Activated naive CD4-positive, alpha-beta T cell treated with anti-CD3 and anti-CD28 coated beads for 36 hours (primary cell): Measurements from ENCODE around the gene VPS36. TPM values are rescaled to one million over a fixed set of nuclear protein-coding genes. Genes with fewer than 3 reads are reported as not detected.
"Not testable (repeated sequence)": the region's sequence is repeated elsewhere in the genome, so short reads cannot be mapped to it uniquely, and the experiment has no call there.

Source experiments
- CTCF ChIA-PET: fragments of 350-600 bp; sonication (Branson Sonifier 250); formaldehyde crosslinking; loops from one replicate; lab custom pipeline; 2021; ENCODE audit warnings: antibody characterized with exemption; lab: Charles Lee
- DNase-seq: peaks from one replicate; pipeline ENCODE4 v3.0.0-alpha.2; 2020
- H3K27ac Mint-ChIP-seq: one replicate; pipeline ENCODE4 v1.8.0; 2021; ENCODE audit warnings: mild to moderate bottlenecking, mixed read lengths
- H3K27me3 Mint-ChIP-seq: one replicate; pipeline ENCODE4 v1.8.0; 2021; ENCODE audit warnings: low read depth, mixed read lengths
- H3K36me3 Mint-ChIP-seq: one replicate; pipeline ENCODE4 v1.8.0; 2021; ENCODE audit warnings: low read depth, mixed read lengths
- H3K4me1 Mint-ChIP-seq: one replicate; pipeline ENCODE4 v1.8.0; 2021; ENCODE audit warnings: low read depth, mixed read lengths
- H3K4me3 Mint-ChIP-seq: one replicate; pipeline ENCODE4 v1.8.0; 2021; ENCODE audit warnings: mild to moderate bottlenecking, moderate library complexity, mixed read lengths
- H3K9me3 Mint-ChIP-seq: one replicate; pipeline ENCODE4 v1.8.0; 2021; ENCODE audit warnings: mixed read lengths
- intact Hi-C: fragments of 100-400 bp; cut with micrococcal nuclease; formaldehyde crosslinking; loops from one replicate; pipeline ENCODE4 v1.15.1; 2023
- total RNA-seq, 2 experiments: library from RNA; stranded (reverse); gene quantifications; one replicate each; pipeline ENCODE4 v1.2.3, GENCODE V29; 2021

Gene VPS36
- total RNA-seq, 2 experiments from 2014 or later = 25.3 to 32.0 TPM

DNA sequence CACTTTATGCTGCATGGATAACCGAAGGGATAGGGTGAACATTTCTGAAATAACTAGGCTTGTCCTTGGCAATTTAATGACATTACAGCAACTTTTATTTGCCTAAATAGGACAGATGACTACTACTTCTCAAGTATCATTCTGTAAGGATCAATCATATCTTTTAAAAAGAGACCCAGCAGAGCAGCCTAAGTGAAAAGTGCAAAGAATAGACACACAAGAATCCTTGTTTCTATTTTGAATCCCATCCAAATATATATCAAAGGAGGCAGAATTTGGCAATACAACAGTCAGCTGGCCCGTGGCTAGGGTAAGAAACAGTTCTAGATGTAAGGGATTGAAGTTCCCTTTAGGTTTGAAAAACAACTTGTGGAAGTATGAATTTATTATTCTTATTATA, 51.4 kb downstream of the VPS36 start:
- Mint-ChIP-seq H3K4me3 (no peak overlapping the region), H3K4me1 (peaks cover 2% of the 10 kb centered on the region), H3K9me3 (no peaks in the 10 kb centered on the region), H3K27me3 (peaks cover 17% of the 10 kb centered on the region), H3K27ac (no peak overlapping the region), H3K36me3 (no peaks in the 10 kb centered on the region)
- intact Hi-C loops = no loop called here
- CTCF ChIA-PET = no interaction called here
- no peak for DNase-seq

DNA sequence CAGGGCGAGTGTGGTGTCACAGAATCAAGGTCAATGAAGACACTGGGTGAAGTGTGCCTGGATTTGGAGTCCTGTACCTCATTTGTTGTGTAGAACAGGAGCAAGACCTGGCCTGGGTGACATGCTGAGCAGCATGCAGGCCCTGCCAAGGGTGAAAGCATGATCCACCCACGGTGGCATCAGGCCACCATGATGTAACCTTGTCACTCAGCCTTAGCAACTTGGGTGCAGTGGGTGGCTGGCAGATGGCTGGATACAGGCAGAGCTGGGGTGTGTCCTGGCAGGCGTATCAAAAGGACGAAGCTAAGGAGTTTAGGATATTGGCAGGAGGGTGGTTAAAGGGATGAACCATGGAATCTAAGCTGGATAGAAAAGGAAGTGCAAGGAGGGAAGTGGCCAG, 54.7 kb downstream of the VPS36 start:
- intact Hi-C loops = no loop called here
- Mint-ChIP-seq H3K36me3 (no peaks in the 10 kb centered on the region), H3K4me1 (no peaks in the 10 kb centered on the region), H3K9me3 (no peaks in the 10 kb centered on the region), H3K27ac (no peak overlapping the region), H3K4me3 (no peak overlapping the region), H3K27me3 (peaks cover 3% of the 10 kb centered on the region)
- CTCF ChIA-PET = no interaction called here
- DNase-seq = no peak

DNA sequence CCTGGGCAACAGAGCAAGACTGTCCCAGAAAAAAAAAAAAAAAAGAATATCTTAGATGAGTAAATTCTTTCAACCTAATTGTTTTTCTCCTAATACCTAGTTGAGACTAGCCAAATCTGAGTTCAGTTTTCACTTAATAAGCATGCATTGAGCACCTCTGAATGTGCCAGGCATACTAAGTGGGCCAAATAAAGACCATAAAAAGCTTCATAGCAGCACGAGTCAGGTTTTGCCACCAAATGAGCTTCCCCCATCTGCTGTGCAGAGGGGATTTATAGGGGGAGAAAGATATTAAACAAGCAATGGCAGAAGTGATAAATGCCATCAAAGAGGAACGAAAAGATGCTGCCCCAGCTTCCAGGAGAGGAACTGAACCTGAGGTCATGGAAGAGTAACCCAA, 55.8 kb downstream of the VPS36 start:
- DNase-seq = no peak
- Mint-ChIP-seq H3K9me3 (no peaks in the 10 kb centered on the region), H3K27ac (no peak overlapping the region), H3K27me3 (peaks cover 3% of the 10 kb centered on the region), H3K36me3 (no peaks in the 10 kb centered on the region), H3K4me3 (no peak overlapping the region), H3K4me1 (no peaks in the 10 kb centered on the region)
- intact Hi-C loops = no loop called here
- CTCF ChIA-PET = no interaction called here

DNA sequence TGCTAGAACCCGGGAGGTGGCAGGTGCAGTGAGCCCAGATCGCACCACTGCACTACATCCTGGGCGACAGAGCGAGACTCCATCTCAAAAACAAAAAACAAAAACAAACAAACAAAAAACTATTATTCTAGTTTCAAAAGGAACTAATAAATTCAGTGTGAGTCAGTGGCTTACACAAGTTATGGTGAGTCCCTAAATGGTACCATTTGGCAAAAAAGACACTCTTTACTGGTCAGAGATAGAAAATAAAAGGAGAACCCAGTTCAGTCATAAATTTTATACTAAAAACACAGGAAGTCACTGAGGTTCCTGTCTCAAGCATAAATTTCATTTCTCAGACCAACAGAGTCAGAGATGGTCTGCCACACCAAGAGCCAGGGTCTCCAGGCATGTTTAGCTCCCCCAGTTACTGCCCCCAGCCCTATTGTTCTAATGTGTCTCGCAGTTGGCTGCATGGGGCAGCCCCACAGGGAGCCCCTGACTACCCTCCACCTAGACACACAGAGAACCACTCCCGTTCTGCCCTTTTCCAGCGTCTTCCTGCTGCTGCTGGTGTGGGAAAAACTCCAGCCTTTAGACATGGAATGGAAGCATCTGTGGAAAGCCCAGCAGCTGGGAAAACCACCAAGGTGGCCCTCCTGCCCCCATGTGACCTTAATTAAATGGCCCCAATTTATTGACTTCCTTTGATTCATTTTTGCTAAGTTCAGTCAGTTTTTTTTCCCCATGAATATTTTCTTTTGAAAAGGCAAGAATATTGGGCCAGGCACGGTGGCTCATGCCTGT, 56.7 kb downstream of the VPS36 start:
- no peak for DNase-seq
- Mint-ChIP-seq H3K36me3 (no peaks in the 10 kb centered on the region), H3K4me1 (no peaks in the 10 kb centered on the region), H3K27me3 (peaks cover 3% of the 10 kb centered on the region), H3K27ac (no peak overlapping the region), H3K4me3 (no peak overlapping the region), H3K9me3 (no peaks in the 10 kb centered on the region)
- CTCF ChIA-PET = no interaction called here
- intact Hi-C loops = no loop called here

DNA sequence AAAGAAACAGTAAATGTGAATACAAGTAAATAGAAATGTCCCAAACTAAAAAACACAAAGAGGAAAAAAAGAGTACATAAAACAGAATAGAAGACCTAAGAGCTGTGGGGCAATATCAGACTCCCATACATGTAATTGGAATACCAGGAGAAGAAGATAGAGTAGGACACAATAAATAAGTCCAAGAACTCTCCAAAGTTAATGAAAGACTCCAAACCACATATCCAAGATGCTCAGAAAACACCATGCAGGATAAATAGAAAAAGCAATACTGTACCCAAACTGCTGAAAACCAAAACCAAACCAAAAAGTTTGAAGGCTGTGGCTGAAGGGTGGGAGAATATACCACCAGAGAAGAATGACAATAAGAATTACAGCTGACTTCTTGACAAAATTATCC, 62.7 kb downstream of the VPS36 start:
- CTCF ChIA-PET = interaction anchor here (1.4 kb wide), 1 partner anchor 63 kb away, joined by 6 read pairs; the partner anchor contains the start of gene VPS36
- H3K9me3 Mint-ChIP-seq = no peaks in the 10 kb centered on the region
- intact Hi-C loops = no loop called here

DNA sequence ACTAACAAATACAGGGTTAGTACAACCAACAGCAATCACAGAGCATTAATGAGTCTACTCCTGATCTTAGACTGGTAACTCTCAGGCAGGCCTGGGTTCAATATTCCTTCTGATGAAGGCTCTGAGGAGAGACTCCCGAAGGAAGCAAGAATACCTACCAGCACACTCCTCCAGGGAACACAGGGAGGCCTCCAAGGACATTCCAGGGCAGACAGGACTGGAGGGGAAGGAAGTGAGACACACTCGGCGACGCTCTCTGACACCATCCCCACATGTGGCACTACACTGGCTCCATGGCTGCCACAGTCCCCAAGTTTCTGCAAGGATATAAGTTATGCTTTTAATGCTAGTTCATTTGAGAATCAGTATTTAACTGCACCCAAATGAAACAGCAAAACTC, 64.6 kb downstream of the VPS36 start:
- Mint-ChIP-seq H3K36me3 (no peaks in the 10 kb centered on the region), H3K4me1 (no peaks in the 10 kb centered on the region), H3K27ac (no peak overlapping the region), H3K9me3 (no peaks in the 10 kb centered on the region), H3K27me3 (no peaks in the 10 kb centered on the region), H3K4me3 (no peak overlapping the region)
- no peak for DNase-seq
- CTCF ChIA-PET = no interaction called here
- intact Hi-C loops = no loop called here

More for the DNA sequence above, 62.7 kb downstream of the VPS36 start:
- Mint-ChIP-seq H3K4me1 (no peaks in the 10 kb centered on the region), H3K27me3 (no peaks in the 10 kb centered on the region), H3K4me3 (no peak overlapping the region), H3K36me3 (no peaks in the 10 kb centered on the region), H3K27ac (no peak overlapping the region)
- DNase-seq = no peak

DNA sequence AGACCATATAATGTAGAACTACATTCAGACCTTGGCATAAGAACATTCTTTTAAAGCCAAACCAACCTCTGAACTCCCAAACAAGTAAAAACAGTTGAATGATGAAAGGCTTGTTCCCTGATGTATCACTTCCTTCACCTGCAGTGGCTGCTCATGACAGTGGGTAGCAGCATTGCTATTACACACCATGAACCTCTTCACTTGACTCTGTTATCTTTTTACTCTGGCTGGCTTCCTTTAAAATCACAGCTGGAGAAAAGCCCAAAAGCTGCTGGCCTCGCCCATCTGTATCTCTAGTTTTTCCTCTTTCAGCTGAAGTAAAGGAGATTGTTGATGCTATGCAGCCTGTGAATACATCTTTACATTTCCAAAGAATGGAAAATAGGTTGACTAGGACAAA, 67.1 kb downstream of the VPS36 start:
- Mint-ChIP-seq H3K4me1 (no peaks in the 10 kb centered on the region), H3K27ac (no peak overlapping the region), H3K27me3 (no peaks in the 10 kb centered on the region), H3K4me3 (no peak overlapping the region), H3K36me3 (no peaks in the 10 kb centered on the region), H3K9me3 (no peaks in the 10 kb centered on the region)
- intact Hi-C loops = no loop called here
- DNase-seq = no peak
- CTCF ChIA-PET = interaction anchor here (0.6 to 0.7 kb wide), 2 partner anchors 41 to 375 kb away, joined by 3 to 4 read pairs; no protein-coding TSS in a partner anchor

DNA sequence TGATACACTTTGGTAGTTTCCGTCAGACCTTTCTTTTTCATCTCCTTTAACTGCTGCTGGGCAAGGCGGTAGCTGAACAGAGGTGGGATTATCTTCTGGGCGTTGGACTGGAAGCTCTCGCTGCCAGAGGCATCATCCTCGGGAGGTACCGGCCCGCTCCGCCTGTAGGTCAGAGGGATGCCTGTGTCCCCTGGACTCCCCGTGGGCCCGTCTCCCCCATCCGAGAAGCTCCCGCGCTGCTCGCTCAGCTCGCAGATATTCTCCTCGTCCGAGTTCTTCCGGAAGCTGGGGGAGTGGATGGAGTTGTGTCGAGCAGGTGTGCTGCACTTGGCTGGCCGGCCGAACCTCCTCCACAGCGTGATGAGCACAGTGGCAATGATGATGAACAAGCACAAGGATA, 72.1 kb downstream of the VPS36 start:
- Mint-ChIP-seq H3K4me3 (no peak overlapping the region), H3K36me3 (no peaks in the 10 kb centered on the region), H3K4me1 (no peaks in the 10 kb centered on the region), H3K27me3 (no peaks in the 10 kb centered on the region), H3K27ac (no peak overlapping the region), H3K9me3 (no peaks in the 10 kb centered on the region)
- intact Hi-C loops = no loop called here
- CTCF ChIA-PET = no interaction called here
- DNase-seq = no peak

DNA sequence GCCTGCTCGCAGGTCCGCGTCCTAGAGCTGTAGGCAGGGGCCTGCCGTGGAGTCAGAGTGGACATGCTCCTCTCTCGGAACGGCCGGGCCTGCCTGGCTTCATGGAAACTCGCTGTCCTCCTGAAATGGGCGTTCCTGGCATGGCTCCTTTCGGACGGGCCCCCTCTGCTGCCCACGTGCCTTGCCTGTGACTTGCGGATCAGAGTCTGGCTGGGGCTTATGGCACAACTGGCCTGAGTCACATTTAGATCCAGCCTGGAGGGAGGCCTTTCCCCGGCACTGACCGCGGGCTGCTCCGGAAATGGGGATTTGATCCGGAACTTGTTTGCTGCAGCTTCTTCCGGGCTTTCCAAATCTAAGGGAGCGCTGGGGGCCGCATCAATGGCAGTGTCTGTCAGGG, 72.5 kb downstream of the VPS36 start:
- CTCF ChIA-PET = no interaction called here
- no peaks in the 10 kb centered on the region for H3K4me1 Mint-ChIP-seq
- H3K9me3 Mint-ChIP-seq = no peaks in the 10 kb centered on the region
- H3K27ac Mint-ChIP-seq = no peak overlapping the region
- intact Hi-C loops = no loop called here
- no peaks in the 10 kb centered on the region for H3K36me3 Mint-ChIP-seq
- no peak for DNase-seq
- no peaks in the 10 kb centered on the region for H3K27me3 Mint-ChIP-seq
- no peak overlapping the region for H3K4me3 Mint-ChIP-seq

DNA sequence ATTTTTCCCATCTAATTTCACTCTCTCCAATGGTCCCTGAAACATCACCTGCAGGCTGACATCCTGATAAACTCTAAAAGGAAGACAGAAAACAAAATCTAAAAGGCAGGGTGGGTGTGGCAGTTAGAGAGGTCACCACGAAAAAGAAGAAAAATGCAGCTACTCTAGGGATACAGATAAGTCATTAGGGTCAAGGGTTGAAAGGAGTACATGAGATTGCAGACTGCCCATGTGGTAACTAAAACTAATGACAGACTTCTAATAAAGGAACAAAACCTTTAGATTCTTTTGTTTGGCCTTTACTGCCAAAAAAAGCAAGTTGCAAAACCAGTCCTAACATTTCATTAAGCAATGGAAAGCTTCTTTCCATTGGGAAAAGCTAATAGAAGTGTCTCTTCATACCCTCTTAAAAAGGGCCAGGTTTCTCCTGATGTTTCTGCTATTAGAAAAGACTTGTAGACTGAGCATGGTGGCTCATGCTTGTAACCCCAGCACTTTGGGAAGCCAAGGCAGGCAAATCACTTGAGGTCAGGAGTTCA, 75.5 kb downstream of the VPS36 start:
- CTCF ChIA-PET = interaction anchor here (0.8 kb wide), 1 partner anchor 451 kb away, joined by 3 read pairs; no protein-coding TSS in a partner anchor
- intact Hi-C loops = no loop called here
- no peaks in the 10 kb centered on the region for H3K9me3 Mint-ChIP-seq

DNA sequence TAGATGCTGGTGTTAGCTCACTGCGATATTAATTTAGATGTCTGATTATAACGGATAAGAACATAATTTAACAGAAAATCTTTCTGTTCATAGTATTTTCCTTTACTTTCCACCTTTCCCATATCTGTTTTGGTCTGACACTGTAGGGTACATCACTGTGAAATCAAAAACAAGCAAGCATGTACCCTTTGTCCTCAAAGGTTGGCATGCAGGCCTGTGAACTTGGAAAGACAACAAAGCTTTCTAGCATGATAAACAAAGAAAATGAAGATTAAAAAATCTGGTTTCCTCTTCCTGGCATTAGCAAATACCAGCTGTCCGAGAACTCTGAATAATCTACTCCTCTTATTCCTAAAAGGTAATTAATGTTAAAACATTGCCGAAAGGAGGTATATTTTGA, 76.0 kb downstream of the VPS36 start:
- H3K36me3 Mint-ChIP-seq = no peaks in the 10 kb centered on the region
- no peaks in the 10 kb centered on the region for H3K4me1 Mint-ChIP-seq
- intact Hi-C loops = no loop called here
- H3K27ac Mint-ChIP-seq = no peak overlapping the region
- DNase-seq = no peak
- CTCF ChIA-PET = interaction anchor here (0.8 kb wide), 1 partner anchor 450 kb away, joined by 3 read pairs; no protein-coding TSS in a partner anchor
- no peaks in the 10 kb centered on the region for H3K9me3 Mint-ChIP-seq
- no peaks in the 10 kb centered on the region for H3K27me3 Mint-ChIP-seq
- H3K4me3 Mint-ChIP-seq = no peak overlapping the region

More for the DNA sequence above, 75.5 kb downstream of the VPS36 start:
- Mint-ChIP-seq H3K36me3 (no peaks in the 10 kb centered on the region), H3K4me3 (no peak overlapping the region), H3K27me3 (no peaks in the 10 kb centered on the region), H3K4me1 (no peaks in the 10 kb centered on the region), H3K27ac (no peak overlapping the region)
- no peak for DNase-seq

DNA sequence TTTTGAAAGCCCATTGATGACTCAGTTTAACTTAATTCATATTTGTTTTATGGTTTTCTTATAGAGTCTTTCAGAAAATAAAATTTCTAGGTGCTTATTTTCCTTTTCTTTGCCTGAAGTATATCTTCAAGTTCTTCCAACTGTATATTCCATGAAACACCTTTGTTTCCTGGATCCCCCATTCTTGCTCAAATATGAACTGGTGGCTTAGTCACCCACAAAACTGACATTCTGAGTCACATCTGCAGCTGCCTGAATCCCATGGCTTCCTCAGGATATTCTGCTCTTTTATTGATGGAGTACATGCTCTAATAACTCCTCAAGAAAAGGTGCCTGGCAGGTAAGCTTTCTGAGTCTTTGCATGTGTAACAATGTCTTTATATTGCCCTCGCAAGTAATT, 77.2 kb downstream of the VPS36 start:
- H3K4me1 Mint-ChIP-seq, H3K36me3 Mint-ChIP-seq, H3K27me3 Mint-ChIP-seq, CTCF ChIA-PET, H3K4me3 Mint-ChIP-seq, intact Hi-C loops, H3K9me3 Mint-ChIP-seq, DNase-seq, H3K27ac Mint-ChIP-seq: not testable (repeated sequence)

DNA sequence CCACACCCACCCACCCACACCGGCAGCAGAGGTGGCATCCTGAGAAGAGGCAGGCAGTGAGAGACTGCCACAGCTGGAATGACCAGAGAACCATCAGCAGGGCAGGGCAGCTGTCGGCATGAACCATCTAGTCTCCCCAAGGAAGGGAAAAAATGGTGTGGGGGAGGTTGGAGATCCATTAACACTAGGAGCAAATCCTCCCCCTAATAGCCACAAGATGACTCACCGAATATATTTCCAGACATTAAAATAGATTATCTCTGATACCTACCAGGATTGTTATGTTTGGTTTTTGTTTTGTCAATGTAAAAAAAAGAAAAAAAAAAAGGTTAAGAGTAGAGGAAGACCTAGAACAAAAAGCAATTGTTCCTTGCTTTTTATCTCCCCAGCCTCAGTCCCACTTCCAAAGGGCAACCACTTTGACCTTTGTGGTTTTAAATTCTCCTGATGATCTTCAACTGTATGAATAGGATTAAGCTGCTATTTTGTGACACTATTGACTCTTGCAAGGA, 78.6 kb downstream of the VPS36 start:
- no peak for DNase-seq
- no peaks in the 10 kb centered on the region for H3K36me3 Mint-ChIP-seq
- H3K4me1 Mint-ChIP-seq = no peaks in the 10 kb centered on the region
- no peak overlapping the region for H3K4me3 Mint-ChIP-seq
- intact Hi-C loops = no loop called here
- no peaks in the 10 kb centered on the region for H3K27me3 Mint-ChIP-seq
- H3K9me3 Mint-ChIP-seq = no peaks in the 10 kb centered on the region
- H3K27ac Mint-ChIP-seq = no peak overlapping the region
- CTCF ChIA-PET = no interaction called here
